HCT116 (cell line): ENCODE results near the gene PTN. TPM values are rescaled to one million over a fixed set of nuclear protein-coding genes. Genes with fewer than 3 reads are reported as not detected.

Experiments
- ATAC-seq: fragments of 200-7000 bp; cut with Tn5 transposase; 2 replicates; pipeline ENCODE4 v1.9.1; 2020; ENCODE audit warnings: mild to moderate bottlenecking, moderate library complexity
- BruUV-seq: library from RNA; stranded (reverse); fragments of 400-500 nt; replicated peaks from 2 replicates; lab custom pipeline; 2021; lab: Mats Ljungman, UMichigan
- CTCF ChIA-PET: fragments of 300-600 bp; sonication (Branson Sonifier 250); formaldehyde crosslinking; loops from one replicate; lab custom pipeline; 2021; ENCODE audit warnings: antibody characterized with exemption; lab: Charles Lee
- POLR2A ChIA-PET: fragments of 300-600, 350-600 bp; sonication (Branson Sonifier 250); formaldehyde crosslinking; loops from one replicate; lab custom pipeline; 2021; ENCODE audit warnings: antibody characterized with exemption; lab: Charles Lee
- RAD21 ChIA-PET, 2 experiments: fragments of 300-600 bp; sonication (Branson Sonifier 250); formaldehyde crosslinking; loops; one replicate each; lab custom pipeline; 2023; ENCODE audit warnings: low total read pairs in 2 of 2; ENCODE audit not compliant: uncharacterized antibody in 2 of 2, unreplicated experiment in 2 of 2, low non-redundant PET in 1 of 2; lab: Charles Lee
- DNase-seq: peaks from one replicate; pipeline ENCODE4 v3.0.0-alpha.2; 2010; ENCODE audit warnings: low read depth, low spot score
- H2AFZ ChIP-seq: fragments of 200-600 bp; shearing (Covaris generic), sonication (generic); 2 replicates; pipeline ENCODE4 v1.6.1; 2017; ENCODE audit warnings: low read depth, mixed run types, mixed read lengths, antibody characterized with exemption, low read length; ENCODE audit not compliant: poor library complexity, severe bottlenecking
- H3K27ac ChIP-seq: 2 replicates; pipeline ENCODE4 v1.5.1; 2012; ENCODE audit warnings: low read depth, low read length
- H3K27me3 ChIP-seq: fragments of 200-600 bp; sonication (generic); 2 replicates; pipeline ENCODE4 v1.6.1; 2016; ENCODE audit warnings: mixed run types, low read length, mixed read lengths; ENCODE audit not compliant: insufficient read depth
- H3K36me3 ChIP-seq, 2 experiments: fragments of 200-500 bp in 1 of 2; fragments of 200-600 bp in 1 of 2; sonication (Bioruptor generic) in 1 of 2; sonication (generic) in 1 of 2; 2 replicates each; pipeline versions ENCODE4 v1.5.1 to v1.6.1; 2014 to 2016; ENCODE audit warnings: low read length in 2 of 2, inconsistent platforms in 1 of 2, mixed read lengths in 1 of 2, mixed run types in 1 of 2; ENCODE audit not compliant: insufficient read depth in 2 of 2, control insufficient read depth in 1 of 2
- H3K4me1 ChIP-seq, 2 experiments: fragments of 200-600 bp in 1 of 2; sonication (generic) in 1 of 2; 2 replicates each; pipeline versions ENCODE4 v1.5.1 to v1.6.1; 2012 to 2017; ENCODE audit warnings: low read length in 2 of 2, inconsistent platforms in 1 of 2, mild to moderate bottlenecking in 1 of 2, mixed read lengths in 1 of 2, mixed run types in 1 of 2, moderate library complexity in 1 of 2; ENCODE audit not compliant: insufficient read depth in 2 of 2, control insufficient read depth in 1 of 2
- H3K4me2 ChIP-seq: fragments of 200-600 bp; sonication (generic); 2 replicates; pipeline ENCODE4 v1.6.1; 2017; ENCODE audit warnings: mixed run types, low read length, mixed read lengths
- H3K4me3 ChIP-seq, 2 experiments: fragments of 200-600 bp in 1 of 2; sonication (generic) in 1 of 2; replicated peaks in 1 of 2; 2 replicates each; pipeline ENCODE4 v1.5.1; 2011 to 2016; ENCODE audit warnings: low read length in 2 of 2, control low read depth in 1 of 2, low read depth in 1 of 2, mild to moderate bottlenecking in 1 of 2, mixed read lengths in 1 of 2, mixed run types in 1 of 2
- H3K79me2 ChIP-seq: fragments of 200-600 bp; sonication (generic); 2 replicates; pipeline ENCODE4 v1.6.1; 2017; ENCODE audit warnings: mild to moderate bottlenecking, mixed run types, low read length, moderate library complexity, mixed read lengths; ENCODE audit not compliant: insufficient read depth
- H3K9ac ChIP-seq: fragments of 200-600 bp; sonication (generic); 2 replicates; pipeline ENCODE4 v1.6.1; 2016; ENCODE audit warnings: low read length, mixed read lengths
- H3K9me2 ChIP-seq: fragments of 200-600 bp; sonication (generic), shearing (Covaris generic); 2 replicates; pipeline ENCODE4 v1.6.1; 2017; ENCODE audit warnings: mixed run types, mild to moderate bottlenecking, moderate library complexity; ENCODE audit not compliant: insufficient read depth
- H3K9me3 ChIP-seq, 2 experiments: fragments of 200-500 bp in 1 of 2; fragments of 200-600 bp in 1 of 2; sonication (Bioruptor generic) in 1 of 2; sonication (generic) in 1 of 2; 2 replicates each; pipeline ENCODE4 v1.6.1; 2014 to 2017; ENCODE audit warnings: low read length in 2 of 2, mixed read lengths in 2 of 2, inconsistent platforms in 1 of 2, low read depth in 1 of 2, mild to moderate bottlenecking in 1 of 2, mixed run types in 1 of 2, moderate library complexity in 1 of 2; ENCODE audit not compliant: control insufficient read depth in 1 of 2, insufficient read depth in 1 of 2
- H4K20me1 ChIP-seq: fragments of 200-600 bp; sonication (generic), shearing (Covaris generic); 2 replicates; pipeline ENCODE4 v1.6.1; 2017; ENCODE audit warnings: mixed run types, mild to moderate bottlenecking, moderate library complexity; ENCODE audit not compliant: insufficient read depth
- ATF3 ChIP-seq: IDR thresholded peaks from 2 replicates; pipeline ENCODE4 v1.6.1; 2012
- ELF1 ChIP-seq: IDR thresholded peaks from 2 replicates; pipeline ENCODE4 v1.6.1; 2012; ENCODE audit warnings: low read depth, borderline replicate concordance
- EZH2phosphoT487 ChIP-seq: fragments of 200-600 bp; IDR thresholded peaks from 2 replicates; pipeline ENCODE4 v1.6.1; 2018; ENCODE audit warnings: antibody characterized with exemption, borderline replicate concordance
- MAX ChIP-seq: IDR thresholded peaks from 2 replicates; pipeline ENCODE4 v1.6.1; 2012
- POLR2A ChIP-seq: IDR thresholded peaks from 2 replicates; pipeline ENCODE4 v1.7.0; 2011; ENCODE audit warnings: borderline replicate concordance; ENCODE audit not compliant: insufficient read depth, insufficient read length; ENCODE audit errors: extremely low read depth
- RAD21 ChIP-seq: IDR thresholded peaks from 2 replicates; pipeline ENCODE4 v1.6.1; 2012; ENCODE audit warnings: low read depth, mild to moderate bottlenecking
- SP1 ChIP-seq: IDR thresholded peaks from 2 replicates; pipeline ENCODE4 v1.6.1; 2012; ENCODE audit warnings: low read depth
- SRF ChIP-seq: IDR thresholded peaks from 2 replicates; pipeline ENCODE4 v1.6.1; 2012; ENCODE audit warnings: low read depth
- ZFX ChIP-seq: fragments of 450-650 bp; IDR thresholded peaks from 2 replicates; pipeline ENCODE4 v1.6.1; 2017
- ZNF274 ChIP-seq: fragments of 200-500 bp; sonication (Bioruptor generic); IDR thresholded peaks from 2 replicates; pipeline ENCODE4 v1.6.1; 2014; ENCODE audit warnings: mild to moderate bottlenecking, low read depth, low read length, inconsistent platforms
- intact Hi-C: fragments of 100-400 bp; cut with micrococcal nuclease; formaldehyde crosslinking; loops from 2 replicates; pipeline ENCODE4 v1.10.0; 2022
- total RNA-seq: library from RNA; stranded (reverse); gene quantifications from one replicate; pipeline ENCODE4 v1.2.1, GENCODE V29; 2021; ENCODE audit not compliant: unreplicated experiment

PTN gene
- total RNA-seq, 1 experiment from 2014 or later, result not detected

DNA sequence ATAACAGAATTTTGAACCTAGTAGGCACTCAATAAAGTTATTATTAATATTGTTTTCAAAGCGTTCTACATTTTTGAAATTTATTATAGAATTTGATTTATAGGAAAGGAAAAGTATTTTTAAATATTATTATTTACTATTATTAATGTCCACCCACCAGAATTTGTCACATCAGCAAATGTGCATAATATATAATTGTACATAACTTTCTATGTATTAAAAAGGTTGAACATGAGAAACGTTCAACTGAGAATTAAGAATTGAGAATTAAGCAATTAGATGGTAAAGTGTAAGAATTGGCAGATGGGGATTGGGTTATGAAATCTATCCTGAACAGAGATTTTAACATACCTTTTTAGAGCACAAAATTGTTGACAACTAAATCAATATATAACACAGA, 129.8 kb downstream of the PTN start:
- RAD21 ChIA-PET, result no interaction called here
- TF ChIP-seq SP1 (no peak), SRF (no peak), ZFX (no peak), RAD21 (no peak)
- Histone ChIP-seq H3K27me3 (no peaks in the 10 kb centered on the region), H3K79me2 (no peaks in the 10 kb centered on the region), H3K36me3 (no peaks in the 10 kb centered on the region), H3K9ac (no peak overlapping the region), H3K27ac (no peak overlapping the region), H3K9me2 (no peaks in the 10 kb centered on the region), H3K4me2 (no peak overlapping the region), H4K20me1 (no peaks in the 10 kb centered on the region), H3K4me1 (no peaks in the 10 kb centered on the region), H3K9me3 (peaks cover 0 to 11% of the 10 kb centered on the region in 2 experiments; a peak in 2 of 4 replicates), H3K4me3 (no peak overlapping the region), H2AFZ (no peak overlapping the region)
- POLR2A ChIA-PET, result no interaction called here
- CTCF ChIA-PET, result no interaction called here
- DNase-seq (no peak), ATAC-seq (no peak)
- no TSS peak for BruUV-seq
- intact Hi-C loops, result no loop called here

- DNase-seq (no peak), ATAC-seq (no peak)
- peaks cover 7 to 14% of the 10 kb centered on the region in 2 experiments; a peak in 3 of 4 replicates for H3K9me3 ChIP-seq
- CTCF ChIA-PET, result no interaction called here
- H2AFZ ChIP-seq, result no peak overlapping the region
- no peak overlapping the region for H3K27ac ChIP-seq
- H4K20me1 ChIP-seq, result no peaks in the 10 kb centered on the region
- H3K4me2 ChIP-seq, result no peak overlapping the region
- no peak overlapping the region for H3K9ac ChIP-seq
- no peak overlapping the region for H3K4me3 ChIP-seq
- RAD21 ChIA-PET, result no interaction called here
- no peaks in the 10 kb centered on the region for H3K79me2 ChIP-seq
- TF ChIP-seq MAX (no peak), EZH2phosphoT487 (no peak), POLR2A (no peak), ATF3 (no peak), ELF1 (no peak), ZNF274 (no peak)
- H3K4me1 ChIP-seq, result no peaks in the 10 kb centered on the region
- intact Hi-C loops, result no loop called here
- no peaks in the 10 kb centered on the region for H3K36me3 ChIP-seq
- no peaks in the 10 kb centered on the region for H3K9me2 ChIP-seq
- POLR2A ChIA-PET, result no interaction called here
- no TSS peak for BruUV-seq
- no peaks in the 10 kb centered on the region for H3K27me3 ChIP-seq
Measured at GRCh38 chr7:137209151-137209817, 134.2 kb downstream of the PTN start.
